Measurements from ENCODE around the gene TMEM130. TPM values are rescaled to one million over a fixed set of nuclear protein-coding genes. Genes with fewer than 3 reads are reported as not detected.

Gene TMEM130
- total RNA-seq, 2 donors from 2014 or later: 1.1 TPM; not detected in 1

- Histone ChIP-seq H3K27me3 (no peaks in the 10 kb centered on the region), H3K9me3 (peaks cover 0 to 14% of the 10 kb centered on the region in 2 donors), H3K4me1 (no peaks in the 10 kb centered on the region), H3K27ac (no peak overlapping the region), H3K36me3 (no peaks in the 10 kb centered on the region), H3K4me3 (no peak overlapping the region)
- DNase-seq (ENCODE audit: low spot score): no peak
- no peak for TF ChIP-seq CTCF (IDR thresholded peaks at IDR 0.05)
These were observed 67.6 kb downstream of the TMEM130 start for GRCh38 chr7:98802088-98802780.

- H3K27me3 ChIP-seq: no peaks in the 10 kb centered on the region
- no peak for TF ChIP-seq CTCF (IDR thresholded peaks at IDR 0.05)
- peaks cover 0 to 14% of the 10 kb centered on the region in 2 donors for H3K9me3 ChIP-seq
- H3K36me3 ChIP-seq: no peaks in the 10 kb centered on the region
- no peaks in the 10 kb centered on the region for H3K4me1 ChIP-seq
- no peak for DNase-seq (ENCODE audit: low spot score)
- no peak overlapping the region for H3K4me3 ChIP-seq
- H3K27ac ChIP-seq: no peak overlapping the region
These were observed 68.8 kb downstream of the TMEM130 start for GRCh38 chr7:98800996-98801395.

GRCh38 chr7:98797150-98797549 is 72.7 kb downstream of the TMEM130 start:
- no peak overlapping the region for H3K27ac ChIP-seq
- TF ChIP-seq CTCF (IDR thresholded peaks at IDR 0.05): no peak

More at GRCh38 chr7:98797150-98797549, 72.7 kb downstream of the TMEM130 start:
- Histone ChIP-seq H3K9me3 (peaks cover 0 to 14% of the 10 kb centered on the region in 2 donors), H3K4me1 (no peaks in the 10 kb centered on the region), H3K36me3 (no peaks in the 10 kb centered on the region), H3K4me3 (no peak overlapping the region), H3K27me3 (no peaks in the 10 kb centered on the region)
- no peak for DNase-seq (ENCODE audit: low spot score)

Small RNA genes within 50 kb of the gene (microRNA-seq; reads per million reads assigned to microRNA genes)
- gene MIR3609 (ENCODE audit: borderline number of aligned reads in 2 of 2, borderline replicate concordance in 1 of 2): 0 to 2.1 reads per million in 2 donors

Other genes starting within 250 kb of the TMEM130 start
- 10 to 100 TPM; 23.4 to 24.3 TPM for gene TRRAP, start 8.5 kb upstream of the TMEM130 start, total RNA-seq